ENCODE results near the gene USB1.
A peak's percentile ranks its signal among the peaks of the same experiment; 100 is the strongest.
"Not testable (repeated sequence)": the region's sequence is repeated elsewhere in the genome, so short reads cannot be mapped to it uniquely, and the experiment has no call there.

Gene USB1

DNA sequence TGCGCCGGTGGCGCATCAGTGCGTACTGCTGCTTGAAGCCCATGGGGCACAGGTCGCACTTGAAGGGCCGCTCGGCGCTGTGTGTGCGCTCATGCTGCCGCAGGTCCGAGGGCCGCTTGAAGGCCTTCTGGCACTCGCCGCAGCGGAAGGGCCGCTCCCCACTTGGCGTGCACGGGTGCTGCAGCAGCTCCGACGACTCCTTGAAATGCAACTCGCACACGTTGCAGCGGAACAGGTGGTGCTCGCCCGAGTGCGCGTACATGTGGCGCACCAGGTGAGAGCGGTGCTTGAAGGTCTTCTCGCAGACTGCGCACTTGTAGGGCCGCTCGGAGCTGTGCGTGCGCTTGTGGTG lies 4.1 kb upstream of the USB1 start:
- H3K9me3 Mint-ChIP-seq: no peaks in the 10 kb centered on the region
- no peak overlapping the region for H3K27ac Mint-ChIP-seq
- no peak overlapping the region for H3K4me3 Mint-ChIP-seq
- H3K4me1 Mint-ChIP-seq: peaks cover 44% of the 10 kb centered on the region
- ATAC-seq: no peak
- H3K36me3 Mint-ChIP-seq: peaks cover 18% of the 10 kb centered on the region
- no peaks in the 10 kb centered on the region for H3K27me3 Mint-ChIP-seq

DNA sequence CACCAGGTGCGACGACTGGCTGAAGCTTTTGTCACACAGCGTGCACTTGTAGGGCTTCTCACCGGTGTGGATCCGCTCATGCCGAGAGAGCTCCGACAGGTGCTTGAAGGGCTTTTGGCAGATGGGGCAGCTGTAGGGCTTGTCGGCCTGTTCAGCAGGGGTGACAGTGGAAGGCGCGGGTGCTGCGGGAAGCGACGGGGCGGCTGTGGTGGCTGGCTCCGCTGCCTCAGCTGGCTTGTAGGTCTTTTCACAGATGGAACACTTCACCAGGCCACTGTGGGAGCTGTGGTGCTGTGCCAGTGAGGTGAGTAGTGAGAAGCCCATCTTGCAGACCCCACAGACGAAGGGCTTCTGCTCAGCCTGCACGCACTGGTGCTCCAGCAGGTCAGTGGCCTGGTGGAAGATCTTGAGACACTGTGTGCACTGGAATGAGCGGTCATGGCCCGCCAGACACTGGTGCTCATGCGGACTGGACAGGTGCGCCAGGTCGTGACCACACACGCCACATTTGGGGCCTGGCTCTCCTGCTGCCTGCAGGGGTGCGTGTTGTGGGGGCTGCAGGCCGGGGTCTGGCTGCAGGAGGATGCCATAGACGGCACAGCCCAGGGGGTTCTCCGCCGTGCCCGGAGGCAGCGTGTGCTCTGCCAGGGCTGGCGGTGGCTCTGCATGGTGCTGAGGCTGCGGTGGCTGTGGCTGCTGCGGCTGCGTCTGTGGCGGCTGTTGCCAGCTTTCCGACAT lies 3.5 kb upstream of the USB1 start:
- H3K27ac Mint-ChIP-seq: no peak overlapping the region

DNA sequence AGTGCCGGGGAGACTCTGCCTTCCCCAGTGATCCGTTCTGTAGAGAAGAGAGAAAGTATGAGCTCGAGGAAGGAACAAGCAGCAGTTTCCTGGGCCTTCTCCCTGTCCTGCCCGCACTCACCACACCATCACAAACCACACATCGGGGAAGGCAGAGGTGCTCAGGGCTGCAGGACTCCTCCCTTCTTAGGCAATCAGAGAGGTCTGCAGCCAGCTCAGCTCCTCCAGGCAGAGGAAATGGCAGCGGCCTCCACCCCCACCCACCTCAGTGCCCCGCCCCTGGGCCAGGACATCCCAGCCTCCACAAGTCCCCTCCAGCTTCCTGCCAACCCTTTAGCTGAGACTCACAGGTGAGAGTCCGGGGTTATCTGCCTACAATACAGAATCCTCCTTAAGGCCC lies 2.7 kb upstream of the USB1 start:
- H3K36me3 Mint-ChIP-seq: peaks cover 18% of the 10 kb centered on the region
- no peak for ATAC-seq

More for the DNA sequence above, 3.5 kb upstream of the USB1 start:
- Mint-ChIP-seq H3K36me3 (peaks cover 18% of the 10 kb centered on the region), H3K4me1 (peaks cover 49% of the 10 kb centered on the region), H3K27me3 (no peaks in the 10 kb centered on the region), H3K4me3 (no peak overlapping the region), H3K9me3 (no peaks in the 10 kb centered on the region)
- no peak for ATAC-seq

DNA sequence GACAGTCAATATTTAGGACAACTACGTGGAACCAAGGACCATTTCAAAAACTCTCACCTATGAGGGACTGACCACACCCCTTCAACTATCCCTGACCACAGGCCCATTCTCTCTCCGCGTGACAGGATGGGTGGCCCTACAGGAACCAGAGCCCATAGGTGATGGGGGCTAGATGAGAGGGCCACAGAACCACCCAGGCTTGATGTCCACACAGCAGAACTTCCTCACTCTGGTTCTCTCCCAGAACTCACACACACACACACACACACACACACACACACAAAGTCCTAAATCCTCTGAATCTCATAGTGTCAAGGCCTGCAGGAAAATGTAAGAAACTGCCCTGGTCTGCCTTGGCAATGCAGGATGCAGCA lies 2.2 kb upstream of the USB1 start:
- peak overlapping the region; percentile 89 for H3K4me3 Mint-ChIP-seq
- peaks cover 21% of the 10 kb centered on the region for H3K36me3 Mint-ChIP-seq
- H3K27me3 Mint-ChIP-seq: no peaks in the 10 kb centered on the region
- peaks cover 52% of the 10 kb centered on the region for H3K4me1 Mint-ChIP-seq
- H3K9me3 Mint-ChIP-seq: no peaks in the 10 kb centered on the region
- ATAC-seq: no peak
- H3K27ac Mint-ChIP-seq: peak overlapping the region; percentile 2

More for the DNA sequence above, 2.7 kb upstream of the USB1 start:
- peaks cover 49% of the 10 kb centered on the region for H3K4me1 Mint-ChIP-seq
- no peaks in the 10 kb centered on the region for H3K9me3 Mint-ChIP-seq
- no peaks in the 10 kb centered on the region for H3K27me3 Mint-ChIP-seq
- no peak overlapping the region for H3K4me3 Mint-ChIP-seq
- H3K27ac Mint-ChIP-seq: no peak overlapping the region

DNA sequence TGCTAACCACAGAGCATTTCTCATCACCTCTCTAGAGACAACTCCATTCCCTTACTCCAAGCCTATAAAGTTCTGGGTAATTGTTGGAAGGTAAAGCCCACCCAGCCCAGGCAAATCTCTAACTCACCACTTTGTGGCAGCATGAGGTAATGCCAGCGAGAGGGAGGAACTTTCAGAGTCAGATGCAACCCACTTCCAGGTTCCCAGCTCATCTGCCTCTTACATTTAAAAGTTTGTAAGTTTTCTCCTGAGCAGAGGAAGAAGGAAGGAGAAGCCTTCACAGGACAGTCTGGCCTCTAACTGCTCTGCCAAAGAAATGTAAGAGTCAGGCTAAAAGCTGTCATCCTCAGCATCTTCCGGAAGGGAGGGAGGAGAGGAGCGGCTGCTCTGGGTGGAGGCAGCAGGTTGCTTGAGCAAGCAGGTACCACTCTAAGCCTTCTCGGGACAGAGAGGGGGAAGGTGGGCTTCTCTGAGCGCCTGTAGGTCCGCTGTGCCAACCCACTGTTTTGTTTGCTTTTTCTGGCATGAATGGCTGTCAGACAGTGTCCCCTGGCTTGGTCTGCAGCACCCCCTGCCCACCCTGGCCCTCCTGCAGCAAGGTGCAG lies 1.7 kb upstream of the USB1 start:
- peaks cover 25% of the 10 kb centered on the region for H3K36me3 Mint-ChIP-seq

DNA sequence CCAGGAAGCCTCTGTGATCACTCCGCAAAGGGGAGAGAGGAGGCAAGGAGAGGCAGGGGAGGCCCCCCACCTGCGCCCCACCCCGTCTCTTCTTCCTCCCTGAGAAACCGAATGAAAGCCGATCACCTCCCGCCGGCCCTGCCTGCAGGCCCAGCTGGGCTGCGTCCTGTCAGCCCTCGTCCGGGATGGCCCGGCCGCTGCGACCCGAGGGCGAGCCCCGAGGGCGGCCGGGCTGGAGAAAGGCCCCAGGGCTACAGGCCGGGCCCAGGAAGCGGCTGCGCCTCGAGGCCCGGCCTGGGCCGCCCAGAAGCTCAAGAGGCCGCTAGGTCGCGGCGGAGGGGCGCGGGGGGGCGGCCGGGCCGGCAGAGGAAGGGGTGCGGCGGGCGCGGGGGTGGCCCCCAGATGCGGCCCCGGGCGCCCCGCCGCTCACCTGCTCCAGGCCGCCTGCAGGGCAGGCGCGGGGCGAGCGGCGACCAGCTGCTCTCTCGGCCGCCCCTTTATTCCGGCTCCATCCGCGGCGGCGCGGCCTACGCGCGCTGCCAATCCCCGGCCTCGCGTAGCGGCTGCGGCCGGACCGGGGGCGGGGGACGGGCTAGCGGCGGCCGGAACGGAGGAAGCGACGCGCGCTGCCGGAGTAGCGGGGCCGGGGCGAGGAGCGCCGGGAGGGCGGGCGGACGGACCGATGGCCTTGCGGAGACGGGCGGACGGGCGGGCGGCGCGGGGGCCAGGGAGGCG lies 1.1 kb upstream of the USB1 start, which contains the start of gene ZNF319:
ZNF319 (minus strand) TSS at position 702 of the 735 bp plus-strand sequence. CDS start 2,407 bp downstream, outside the sequence.
- peak; percentile 46 for ATAC-seq
- H3K4me1 Mint-ChIP-seq: peaks cover 55% of the 10 kb centered on the region
- H3K9me3 Mint-ChIP-seq: no peaks in the 10 kb centered on the region
- H3K27ac Mint-ChIP-seq: peak within 1 kb of the TSS; percentile 78
- H3K4me3 Mint-ChIP-seq: peak within 1 kb of the TSS; percentile 89
- H3K27me3 Mint-ChIP-seq: no peaks in the 10 kb centered on the region
- H3K36me3 Mint-ChIP-seq: peaks cover 25% of the 10 kb centered on the region

More for the DNA sequence above, 1.7 kb upstream of the USB1 start:
- Mint-ChIP-seq H3K27ac (peak overlapping the region; percentile 2), H3K4me3 (peak overlapping the region; percentile 89), H3K4me1 (peaks cover 55% of the 10 kb centered on the region), H3K9me3 (no peaks in the 10 kb centered on the region), H3K27me3 (no peaks in the 10 kb centered on the region)
- ATAC-seq: no peak

DNA sequence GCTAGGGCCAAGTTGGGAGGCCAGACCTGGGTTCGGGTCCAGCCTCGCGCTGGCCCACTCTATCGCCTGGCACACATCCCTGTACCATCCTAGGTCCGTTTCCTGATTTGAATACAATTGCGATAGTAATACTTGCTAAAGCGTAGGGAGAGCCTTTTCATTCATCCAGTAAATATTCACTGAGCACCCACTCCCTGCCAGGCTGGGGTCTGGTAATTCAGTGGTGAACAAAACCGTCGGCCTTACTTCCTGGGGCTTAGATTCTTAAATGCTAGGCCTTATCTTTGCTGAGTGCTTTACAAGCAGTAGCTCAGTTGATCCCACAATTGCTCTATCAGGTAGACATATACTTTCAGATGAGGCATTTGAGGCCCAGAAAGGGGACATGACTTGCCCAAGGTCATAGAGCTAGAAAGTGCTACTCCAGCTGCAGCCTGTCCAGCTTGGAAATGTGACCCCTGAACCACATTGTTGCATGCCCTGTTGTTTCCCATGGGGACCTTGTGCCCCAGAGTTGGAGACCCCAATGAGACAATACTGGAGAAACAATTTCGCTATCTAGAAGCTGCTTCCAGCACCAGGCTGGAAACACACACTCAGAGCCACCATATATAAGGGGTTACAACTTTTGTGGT lies 691 bp downstream of the USB1 start:
- Mint-ChIP-seq H3K27me3 (no peaks in the 10 kb centered on the region), H3K36me3 (peaks cover 27% of the 10 kb centered on the region), H3K4me1 (peaks cover 48% of the 10 kb centered on the region), H3K27ac (peak overlapping the region; percentile 78), H3K9me3 (no peaks in the 10 kb centered on the region), H3K4me3 (peak overlapping the region; percentile 89)
- no peak for ATAC-seq

DNA sequence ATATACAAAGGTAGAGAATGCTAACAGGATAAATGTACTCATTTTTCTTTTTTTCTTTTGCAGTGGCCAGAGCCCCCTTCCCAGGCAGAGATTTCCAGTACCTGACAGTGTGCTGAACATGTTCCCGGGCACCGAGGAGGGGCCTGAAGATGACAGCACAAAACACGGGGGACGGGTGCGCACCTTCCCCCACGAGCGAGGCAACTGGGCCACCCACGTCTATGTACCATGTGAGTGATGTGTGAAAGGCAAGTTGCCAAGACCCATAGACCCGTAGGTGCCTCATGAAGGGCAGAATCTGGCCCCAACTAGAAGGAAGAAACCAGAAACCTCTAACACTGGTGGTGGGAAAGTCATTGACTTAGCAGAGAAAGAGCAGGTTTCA lies 1.2 kb downstream of the USB1 start:
- H3K27ac Mint-ChIP-seq: peak overlapping the region; percentile 78
- no peaks in the 10 kb centered on the region for H3K27me3 Mint-ChIP-seq
- peak overlapping the region; percentile 89 for H3K4me3 Mint-ChIP-seq
- H3K36me3 Mint-ChIP-seq: peaks cover 27% of the 10 kb centered on the region
- no peaks in the 10 kb centered on the region for H3K9me3 Mint-ChIP-seq
- peaks cover 48% of the 10 kb centered on the region for H3K4me1 Mint-ChIP-seq
- no peak for ATAC-seq

DNA sequence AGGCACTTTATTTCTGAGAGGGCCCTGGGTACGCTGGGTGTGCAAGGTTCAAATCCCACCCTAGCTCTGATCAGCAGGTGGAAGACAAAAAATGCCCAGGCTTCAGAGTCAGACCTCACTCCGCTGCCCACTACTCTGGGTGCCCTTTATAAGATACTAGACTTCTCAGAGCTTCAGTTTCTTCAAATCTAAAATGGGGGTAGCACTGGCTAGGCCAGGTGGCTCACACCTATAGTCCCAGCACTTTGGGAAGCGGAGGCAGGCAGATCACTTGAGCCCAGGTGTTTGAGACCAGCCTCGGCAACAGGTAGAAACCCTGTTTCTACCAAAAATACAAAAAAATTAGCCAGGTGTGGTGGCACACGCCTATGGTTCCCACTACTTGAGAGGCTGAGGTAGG lies 1.7 kb downstream of the USB1 start:
- no peaks in the 10 kb centered on the region for H3K27me3 Mint-ChIP-seq
- H3K27ac Mint-ChIP-seq: no peak overlapping the region
- ATAC-seq: no peak
- H3K9me3 Mint-ChIP-seq: no peaks in the 10 kb centered on the region
- peaks cover 24% of the 10 kb centered on the region for H3K36me3 Mint-ChIP-seq
- peaks cover 48% of the 10 kb centered on the region for H3K4me1 Mint-ChIP-seq
- no peak overlapping the region for H3K4me3 Mint-ChIP-seq

DNA sequence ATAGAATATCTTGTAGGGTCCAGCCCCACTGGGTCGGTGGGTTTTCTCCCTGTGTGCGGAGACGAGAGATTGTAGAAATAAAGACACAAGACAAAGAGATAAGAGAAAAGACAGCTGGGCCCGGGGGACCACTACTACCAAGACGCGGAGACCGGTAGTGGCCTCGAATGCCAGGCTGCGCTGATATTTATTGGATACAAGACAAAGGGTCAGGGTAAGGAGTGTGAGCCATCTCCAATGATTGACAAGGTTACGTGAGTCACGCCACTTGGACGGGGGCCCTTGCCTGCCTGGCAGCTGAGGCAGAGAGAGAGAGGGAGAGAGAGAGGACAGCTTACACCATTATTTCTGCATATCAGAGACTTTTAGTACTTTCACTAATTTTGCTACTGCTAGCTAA lies 3.5 kb downstream of the USB1 start:
- not testable (repeated sequence) for H3K27ac Mint-ChIP-seq
- H3K36me3 Mint-ChIP-seq: peaks cover 24% of the 10 kb centered on the region

DNA sequence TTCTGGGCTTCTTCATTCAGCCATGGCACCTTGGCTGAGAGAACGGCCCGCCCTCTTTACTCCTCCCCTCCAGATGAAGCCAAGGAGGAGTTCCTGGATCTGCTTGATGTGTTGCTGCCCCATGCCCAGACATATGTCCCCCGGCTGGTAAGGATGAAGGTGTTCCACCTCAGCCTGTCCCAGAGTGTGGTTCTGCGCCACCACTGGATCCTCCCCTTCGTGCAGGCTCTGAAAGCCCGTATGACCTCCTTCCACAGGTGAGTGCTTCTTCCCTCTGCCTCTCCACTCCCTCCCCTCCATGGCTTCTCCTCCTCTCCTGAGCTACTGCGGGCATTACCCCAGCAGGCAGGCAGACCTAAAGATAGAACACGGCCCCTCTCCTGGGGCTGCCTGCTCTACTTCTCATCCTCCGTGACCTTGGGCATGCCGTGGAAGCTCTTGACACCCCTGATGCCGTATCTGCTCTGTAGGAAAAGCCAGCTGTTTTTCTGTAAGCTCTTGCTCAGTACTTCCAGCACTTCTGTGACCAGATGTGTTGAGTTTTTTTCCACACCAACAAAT lies 8.7 kb downstream of the USB1 start:
- Mint-ChIP-seq H3K36me3 (peaks cover 39% of the 10 kb centered on the region), H3K27ac (no peak overlapping the region), H3K9me3 (no peaks in the 10 kb centered on the region), H3K4me1 (peaks cover 4% of the 10 kb centered on the region), H3K4me3 (no peak overlapping the region), H3K27me3 (no peaks in the 10 kb centered on the region)
- ATAC-seq: no peak

More for the DNA sequence above, 3.5 kb downstream of the USB1 start:
- ATAC-seq, H3K9me3 Mint-ChIP-seq, H3K4me3 Mint-ChIP-seq, H3K27me3 Mint-ChIP-seq: not testable (repeated sequence)
- H3K4me1 Mint-ChIP-seq: peaks cover 33% of the 10 kb centered on the region

DNA sequence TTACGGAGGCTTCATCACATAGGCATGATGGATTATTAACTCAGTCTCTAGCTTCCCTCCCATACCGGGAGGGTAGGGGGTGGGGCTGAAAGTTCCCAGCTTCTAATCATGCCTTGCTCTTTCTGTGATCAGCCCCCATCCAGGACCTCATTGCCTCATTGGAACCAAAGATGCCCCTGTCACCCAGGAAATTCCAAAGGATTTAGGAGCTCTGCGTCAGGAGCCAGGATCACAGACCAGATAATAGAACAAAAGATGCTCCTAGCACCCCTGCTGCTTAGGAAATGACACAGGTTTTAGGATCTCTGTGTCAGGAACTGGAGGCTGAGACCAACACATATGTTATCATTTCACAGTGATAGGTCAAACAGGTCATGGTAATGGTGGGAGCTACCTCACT lies 9.7 kb downstream of the USB1 start:
- ATAC-seq: no peak
- no peak overlapping the region for H3K27ac Mint-ChIP-seq
- H3K27me3 Mint-ChIP-seq: no peaks in the 10 kb centered on the region
- H3K4me3 Mint-ChIP-seq: no peak overlapping the region
- no peaks in the 10 kb centered on the region for H3K9me3 Mint-ChIP-seq
- no peaks in the 10 kb centered on the region for H3K4me1 Mint-ChIP-seq
- H3K36me3 Mint-ChIP-seq: peaks cover 38% of the 10 kb centered on the region

DNA sequence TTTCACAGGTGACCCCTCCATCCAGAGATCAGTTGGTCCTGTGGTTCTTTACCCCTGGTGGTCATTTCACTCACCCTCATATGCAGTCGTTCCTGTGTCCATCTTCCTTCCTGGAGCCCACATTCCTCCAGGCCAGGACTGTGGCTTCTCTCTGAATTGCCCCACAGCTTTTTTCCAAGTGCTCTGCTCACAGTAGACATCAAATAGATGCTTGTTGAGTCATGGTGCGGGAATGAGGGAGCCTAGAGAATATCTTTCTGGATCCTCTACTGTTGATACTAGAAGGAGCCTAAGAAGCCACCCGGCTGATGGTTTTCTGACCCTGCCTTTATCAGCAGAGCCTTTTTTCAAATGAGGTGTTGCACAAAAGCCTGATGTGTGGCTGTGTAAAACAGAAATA lies 10.4 kb downstream of the USB1 start:
- Mint-ChIP-seq H3K36me3 (peaks cover 30% of the 10 kb centered on the region), H3K27me3 (no peaks in the 10 kb centered on the region)

DNA sequence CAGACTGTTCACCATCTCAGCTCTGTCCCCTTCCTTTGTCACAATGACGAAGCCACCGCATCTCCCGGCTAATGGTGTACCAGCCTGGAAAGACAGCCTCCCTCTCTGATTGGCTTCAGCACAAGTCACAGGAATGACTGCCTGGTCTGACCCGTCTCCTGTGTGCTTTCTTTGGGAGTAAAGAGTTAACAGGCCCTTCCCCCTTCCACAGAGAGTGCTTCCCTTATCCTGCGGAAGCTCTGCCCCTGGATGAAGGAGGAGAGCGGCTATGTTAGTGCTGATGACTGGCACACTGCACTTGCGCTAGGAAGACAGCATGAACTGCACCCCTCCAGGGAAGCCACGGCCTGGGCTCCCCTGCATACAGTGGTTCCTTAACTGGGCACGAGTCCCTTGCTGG lies 11.3 kb downstream of the USB1 start:
- no peak for ATAC-seq
- Mint-ChIP-seq H3K27me3 (no peaks in the 10 kb centered on the region), H3K4me3 (no peak overlapping the region), H3K36me3 (peaks cover 22% of the 10 kb centered on the region), H3K9me3 (no peaks in the 10 kb centered on the region), H3K27ac (no peak overlapping the region), H3K4me1 (no peaks in the 10 kb centered on the region)

More for the DNA sequence above, 10.4 kb downstream of the USB1 start:
- H3K9me3 Mint-ChIP-seq: no peaks in the 10 kb centered on the region
- H3K4me1 Mint-ChIP-seq: no peaks in the 10 kb centered on the region
- H3K27ac Mint-ChIP-seq: no peak overlapping the region
- no peak for ATAC-seq
- no peak overlapping the region for H3K4me3 Mint-ChIP-seq
